OCI-M1 (cell line): Measurements from ENCODE around the gene ZBTB7A.
"Not testable (repeated sequence)": the region's sequence is repeated elsewhere in the genome, so short reads cannot be mapped to it uniquely, and the experiment has no call there.

Source experiments
- DNase-seq: peaks from one replicate; lab custom pipeline; 2025; lab: John Stamatoyannopoulos, UW

ZBTB7A gene

GRCh38 chr19:4016486-4016885 is 50.2 kb downstream of the ZBTB7A start:
- DNase-seq = no peak

GRCh38 chr19:4015705-4016402 is 50.8 kb downstream of the ZBTB7A start:
- DNase-seq = no peak

- DNase-seq = no peak
Observed at GRCh38 chr19:4014541-4015491, 51.9 kb downstream of the ZBTB7A start.

- DNase-seq = no peak
Observed at GRCh38 chr19:4013886-4014540, 52.7 kb downstream of the ZBTB7A start.

GRCh38 chr19:4012975-4013634 is 53.6 kb downstream of the ZBTB7A start:
- DNase-seq = no peak

- DNase-seq = no peak
Observed at GRCh38 chr19:4012092-4012974, 54.4 kb downstream of the ZBTB7A start.

- DNase-seq = not testable (repeated sequence)
Observed at GRCh38 chr19:4011430-4011829, 55.3 kb downstream of the ZBTB7A start.

- DNase-seq = no peak
Observed at GRCh38 chr19:4010808-4011110, 55.9 kb downstream of the ZBTB7A start.

GRCh38 chr19:4009990-4010807 is 56.5 kb downstream of the ZBTB7A start:
- DNase-seq = no peak

GRCh38 chr19:4007836-4008539 is 58.7 kb downstream of the ZBTB7A start:
- peak; percentile 15 for DNase-seq

- peak; percentile 94 for DNase-seq
Observed at GRCh38 chr19:4007021-4007835, 59.5 kb downstream of the ZBTB7A start, which contains the start of gene PIAS4. PIAS4 (plus strand) TSS chr19:4007736; CDS start chr19:4007761, 25 bp downstream.

- DNase-seq = peak; percentile 7
Observed at GRCh38 chr19:4005436-4005835, 61.3 kb downstream of the ZBTB7A start.

- DNase-seq = not testable (repeated sequence)
Observed at GRCh38 chr19:4000798-4001197, 65.9 kb downstream of the ZBTB7A start.

- not testable (repeated sequence) for DNase-seq
Observed at GRCh38 chr19:3998667-3999412, 67.9 kb downstream of the ZBTB7A start.

GRCh38 chr19:3995607-3996006 is 71.1 kb downstream of the ZBTB7A start:
- DNase-seq = no peak
